Activated B cell treated with CpG ODN at 0.5 μM for 24 hours (primary cell): ENCODE data around the gene AGAP1. TPM values are rescaled to one million over a fixed set of nuclear protein-coding genes. Genes with fewer than 3 reads are reported as not detected.

Source experiments
- ATAC-seq: fragments of 200-7000 bp; cut with Tn5 transposase; one replicate; pipeline ENCODE4 v1.10.0; 2021; ENCODE audit warnings: low read depth, mild to moderate bottlenecking, moderate library complexity
- CTCF ChIA-PET: fragments of 350-600 bp; sonication (Branson Sonifier 250); formaldehyde crosslinking; loops from one replicate; lab custom pipeline; 2021; ENCODE audit warnings: antibody characterized with exemption; lab: Charles Lee
- POLR2A ChIA-PET: fragments of 350-600 bp; sonication (Branson Sonifier 250); formaldehyde crosslinking; loops from one replicate; lab custom pipeline; 2021; ENCODE audit warnings: antibody characterized with exemption; lab: Charles Lee
- DNase-seq: peaks from one replicate; pipeline ENCODE4 v3.0.0; 2022
- H3K27ac Mint-ChIP-seq: one replicate; pipeline ENCODE4 v1.8.0; 2020; ENCODE audit warnings: mixed read lengths
- H3K27me3 Mint-ChIP-seq: one replicate; pipeline ENCODE4 v1.8.0; 2021; ENCODE audit warnings: mixed read lengths
- H3K36me3 Mint-ChIP-seq: one replicate; pipeline ENCODE4 v1.8.0; 2021; ENCODE audit warnings: low read depth, mixed read lengths
- H3K4me1 Mint-ChIP-seq: one replicate; pipeline ENCODE4 v1.8.0; 2021; ENCODE audit warnings: mixed read lengths
- H3K4me3 Mint-ChIP-seq: one replicate; pipeline ENCODE4 v1.8.0; 2020; ENCODE audit warnings: mild to moderate bottlenecking, mixed read lengths
- H3K9me3 Mint-ChIP-seq: one replicate; pipeline ENCODE4 v1.8.0; 2020; ENCODE audit warnings: mixed read lengths
- CTCF ChIP-seq: fragments of 200-600 bp; IDR thresholded peaks from one replicate; pipeline ENCODE4 v1.8.0; 2022; ENCODE audit warnings: antibody characterized with exemption, mild to moderate bottlenecking
- intact Hi-C: fragments of 100-400 bp; cut with micrococcal nuclease; formaldehyde crosslinking; loops from one replicate; pipeline ENCODE4 v1.15.1; 2024
- total RNA-seq: library from RNA; stranded (reverse); gene quantifications from 2 replicates; pipeline ENCODE4 v1.2.3, GENCODE V29; 2022

Gene AGAP1
- total RNA-seq, 1 donor from 2014 or later: not detected

- peaks cover 59% of the 10 kb centered on the region for H3K27me3 Mint-ChIP-seq
- intact Hi-C loops: no loop called here
- ATAC-seq: no peak
- DNase-seq: no peak
- H3K27ac Mint-ChIP-seq: no peak overlapping the region
- H3K4me3 Mint-ChIP-seq: no peak overlapping the region
- ChIA-PET POLR2A (no interaction called here), CTCF (no interaction called here)
- no peaks in the 10 kb centered on the region for H3K9me3 Mint-ChIP-seq
- no peak for TF ChIP-seq CTCF
- H3K36me3 Mint-ChIP-seq: no peaks in the 10 kb centered on the region
- peaks cover 10% of the 10 kb centered on the region for H3K4me1 Mint-ChIP-seq
These were observed 671.3 kb downstream of the AGAP1 start for GRCh38 chr2:236164925-236165841.

- no peak for TF ChIP-seq CTCF
- H3K27me3 Mint-ChIP-seq: peaks cover 60% of the 10 kb centered on the region
- no peaks in the 10 kb centered on the region for H3K36me3 Mint-ChIP-seq
- intact Hi-C loops: no loop called here
- DNase-seq: no peak
- H3K4me1 Mint-ChIP-seq: peaks cover 10% of the 10 kb centered on the region
- ChIA-PET CTCF (no interaction called here), POLR2A (no interaction called here)
- no peak overlapping the region for H3K4me3 Mint-ChIP-seq
- no peak overlapping the region for H3K27ac Mint-ChIP-seq
- no peaks in the 10 kb centered on the region for H3K9me3 Mint-ChIP-seq
- no peak for ATAC-seq
These were observed 672.3 kb downstream of the AGAP1 start for GRCh38 chr2:236165842-236166795.

GRCh38 chr2:236166796-236167296, 673.0 kb downstream of the AGAP1 start:
- intact Hi-C loops: no loop called here
- peaks cover 10% of the 10 kb centered on the region for H3K4me1 Mint-ChIP-seq
- ChIA-PET CTCF (no interaction called here), POLR2A (no interaction called here)
- ATAC-seq: no peak
- H3K27ac Mint-ChIP-seq: no peak overlapping the region
- no peaks in the 10 kb centered on the region for H3K9me3 Mint-ChIP-seq
- no peaks in the 10 kb centered on the region for H3K36me3 Mint-ChIP-seq
- no peak for TF ChIP-seq CTCF
- H3K27me3 Mint-ChIP-seq: peaks cover 59% of the 10 kb centered on the region
- H3K4me3 Mint-ChIP-seq: no peak overlapping the region
- DNase-seq: no peak

GRCh38 chr2:236167297-236168109, 673.7 kb downstream of the AGAP1 start:
- H3K27me3 Mint-ChIP-seq: peaks cover 59% of the 10 kb centered on the region
- ChIA-PET POLR2A (no interaction called here), CTCF (no interaction called here)
- no peak overlapping the region for H3K4me3 Mint-ChIP-seq
- no peaks in the 10 kb centered on the region for H3K9me3 Mint-ChIP-seq
- no peak for DNase-seq
- ATAC-seq: no peak
- H3K36me3 Mint-ChIP-seq: no peaks in the 10 kb centered on the region
- TF ChIP-seq CTCF: no peak
- H3K27ac Mint-ChIP-seq: no peak overlapping the region
- peaks cover 10% of the 10 kb centered on the region for H3K4me1 Mint-ChIP-seq
- intact Hi-C loops: no loop called here
